Measurements from ENCODE around the gene MTHFD2L.

MTHFD2L gene

GRCh38 chr4:74178798-74179197 is 20.9 kb downstream of the MTHFD2L start:
- Histone ChIP-seq H3K9me3 (no peaks in the 10 kb centered on the region), H3K4me1 (ENCODE audit: control insufficient read depth in 1 of 2, insufficient read depth in 1 of 2, low read depth in 1 of 2, low read length in 1 of 2) (no peaks in the 10 kb centered on the region), H3K27me3 (no peaks in the 10 kb centered on the region), H3K4me3 (ENCODE audit: low read depth in 1 of 2, low read length in 1 of 2) (no peak overlapping the region), H3K36me3 (no peaks in the 10 kb centered on the region), H3K27ac (no peak overlapping the region)
- TF ChIP-seq CTCF (IDR thresholded peaks at IDR 0.05): no peak

- H3K27me3 ChIP-seq: no peaks in the 10 kb centered on the region
- no peak for TF ChIP-seq CTCF (IDR thresholded peaks at IDR 0.05)
- H3K9me3 ChIP-seq: no peaks in the 10 kb centered on the region
- no peaks in the 10 kb centered on the region for H3K4me1 ChIP-seq (ENCODE audit: control insufficient read depth in 1 of 2, insufficient read depth in 1 of 2, low read depth in 1 of 2, low read length in 1 of 2)
- no peaks in the 10 kb centered on the region for H3K36me3 ChIP-seq
- H3K27ac ChIP-seq: no peak overlapping the region
- H3K4me3 ChIP-seq (ENCODE audit: low read depth in 1 of 2, low read length in 1 of 2): no peak overlapping the region
These were observed 23.3 kb downstream of the MTHFD2L start for GRCh38 chr4:74181219-74181618.

GRCh38 chr4:74188912-74189311 is 31.0 kb downstream of the MTHFD2L start:
- TF ChIP-seq CTCF (IDR thresholded peaks at IDR 0.05): no peak
- H3K27me3 ChIP-seq: no peaks in the 10 kb centered on the region
- H3K4me1 ChIP-seq (ENCODE audit: control insufficient read depth in 1 of 2, insufficient read depth in 1 of 2, low read depth in 1 of 2, low read length in 1 of 2): no peaks in the 10 kb centered on the region
- no peak overlapping the region for H3K4me3 ChIP-seq (ENCODE audit: low read depth in 1 of 2, low read length in 1 of 2)
- no peak overlapping the region for H3K27ac ChIP-seq
- no peaks in the 10 kb centered on the region for H3K36me3 ChIP-seq
- H3K9me3 ChIP-seq: no peaks in the 10 kb centered on the region

- Histone ChIP-seq H3K4me1 (ENCODE audit: control insufficient read depth in 1 of 2, insufficient read depth in 1 of 2, low read depth in 1 of 2, low read length in 1 of 2) (no peaks in the 10 kb centered on the region), H3K4me3 (ENCODE audit: low read depth in 1 of 2, low read length in 1 of 2) (no peak overlapping the region), H3K9me3 (no peaks in the 10 kb centered on the region), H3K36me3 (no peaks in the 10 kb centered on the region), H3K27me3 (no peaks in the 10 kb centered on the region), H3K27ac (no peak overlapping the region)
- no peak for TF ChIP-seq CTCF (IDR thresholded peaks at IDR 0.05)
These were observed 31.6 kb downstream of the MTHFD2L start for GRCh38 chr4:74189331-74190043.

- no peaks in the 10 kb centered on the region for H3K36me3 ChIP-seq
- no peak for TF ChIP-seq CTCF (IDR thresholded peaks at IDR 0.05)
- H3K27ac ChIP-seq: no peak overlapping the region
- H3K4me3 ChIP-seq (ENCODE audit: low read depth in 1 of 2, low read length in 1 of 2): no peak overlapping the region
- no peaks in the 10 kb centered on the region for H3K4me1 ChIP-seq (ENCODE audit: control insufficient read depth in 1 of 2, insufficient read depth in 1 of 2, low read depth in 1 of 2, low read length in 1 of 2)
- no peaks in the 10 kb centered on the region for H3K9me3 ChIP-seq
- no peaks in the 10 kb centered on the region for H3K27me3 ChIP-seq
These were observed 32.4 kb downstream of the MTHFD2L start for GRCh38 chr4:74190332-74190731.
